LNCAP (cell line): ENCODE results near the gene CLEC5A.

ENCODE experiments used
- TF ChIP-seq, protein P1 (sequence below): fragments of 450-650 bp; IDR thresholded peaks from 2 replicates; pipeline ENCODE4 v1.5.1; 2017; ENCODE audit warnings: mild to moderate bottlenecking

CLEC5A gene

DNA sequence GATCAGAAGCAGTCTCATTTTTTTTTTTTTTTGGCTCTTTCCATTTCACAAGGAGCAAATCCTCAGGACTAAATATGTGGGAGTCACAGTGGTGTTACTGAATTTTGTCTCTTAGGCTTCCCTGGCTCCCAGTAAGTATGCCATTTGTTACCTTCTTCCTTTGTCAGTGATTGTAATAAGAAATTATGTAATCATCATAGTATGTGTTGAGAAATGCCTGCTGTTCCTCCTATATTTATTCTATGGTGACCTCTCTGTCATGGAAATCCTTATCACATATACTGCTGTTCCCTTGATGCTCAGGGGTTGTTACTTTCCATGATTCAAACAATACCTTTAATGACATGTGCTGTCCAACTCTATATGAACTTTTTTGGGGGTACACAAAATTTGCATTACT is 35.4 kb downstream of the CLEC5A start:
- TF ChIP-seq, protein P1, sequence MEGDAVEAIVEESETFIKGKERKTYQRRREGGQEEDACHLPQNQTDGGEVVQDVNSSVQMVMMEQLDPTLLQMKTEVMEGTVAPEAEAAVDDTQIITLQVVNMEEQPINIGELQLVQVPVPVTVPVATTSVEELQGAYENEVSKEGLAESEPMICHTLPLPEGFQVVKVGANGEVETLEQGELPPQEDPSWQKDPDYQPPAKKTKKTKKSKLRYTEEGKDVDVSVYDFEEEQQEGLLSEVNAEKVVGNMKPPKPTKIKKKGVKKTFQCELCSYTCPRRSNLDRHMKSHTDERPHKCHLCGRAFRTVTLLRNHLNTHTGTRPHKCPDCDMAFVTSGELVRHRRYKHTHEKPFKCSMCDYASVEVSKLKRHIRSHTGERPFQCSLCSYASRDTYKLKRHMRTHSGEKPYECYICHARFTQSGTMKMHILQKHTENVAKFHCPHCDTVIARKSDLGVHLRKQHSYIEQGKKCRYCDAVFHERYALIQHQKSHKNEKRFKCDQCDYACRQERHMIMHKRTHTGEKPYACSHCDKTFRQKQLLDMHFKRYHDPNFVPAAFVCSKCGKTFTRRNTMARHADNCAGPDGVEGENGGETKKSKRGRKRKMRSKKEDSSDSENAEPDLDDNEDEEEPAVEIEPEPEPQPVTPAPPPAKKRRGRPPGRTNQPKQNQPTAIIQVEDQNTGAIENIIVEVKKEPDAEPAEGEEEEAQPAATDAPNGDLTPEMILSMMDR: no peak

DNA sequence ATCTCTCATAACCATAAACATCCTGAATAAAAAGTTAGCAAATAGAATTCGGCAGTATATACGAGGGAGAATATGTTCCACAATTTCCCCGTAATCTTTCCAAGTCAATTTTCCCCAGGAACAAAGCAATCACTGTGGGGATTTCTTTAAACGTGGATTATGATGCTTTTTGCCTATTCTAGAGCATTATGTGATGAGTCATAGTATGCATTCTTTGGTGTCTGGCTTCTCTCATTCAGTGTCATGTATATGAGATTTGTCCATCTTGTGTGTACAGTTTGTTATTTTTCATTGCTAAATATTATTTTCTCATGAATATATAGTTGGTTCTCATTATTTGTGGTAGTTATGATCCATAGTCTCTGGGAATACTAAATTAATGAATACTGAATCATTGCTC is 40.5 kb downstream of the CLEC5A start:
- TF ChIP-seq, protein P1: no peak

DNA sequence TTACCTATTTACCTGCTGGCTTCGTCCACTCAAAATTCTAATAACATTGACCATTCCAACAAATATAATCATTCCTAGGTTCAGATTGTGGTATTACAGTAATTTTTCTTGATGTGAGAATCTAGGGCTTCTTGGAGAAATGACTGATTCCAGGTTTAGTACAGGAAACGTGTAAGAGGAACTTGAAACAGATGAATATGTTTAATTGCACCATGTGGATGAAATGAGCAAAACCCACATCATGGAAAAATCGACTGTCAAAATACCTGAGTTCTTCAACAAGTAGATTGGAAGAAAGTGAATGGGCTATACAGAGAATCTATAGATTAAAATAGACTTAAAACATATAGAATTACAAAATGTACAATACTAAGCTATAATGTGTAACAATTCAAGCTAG is 55.4 kb downstream of the CLEC5A start:
- TF ChIP-seq, protein P1: no peak

DNA sequence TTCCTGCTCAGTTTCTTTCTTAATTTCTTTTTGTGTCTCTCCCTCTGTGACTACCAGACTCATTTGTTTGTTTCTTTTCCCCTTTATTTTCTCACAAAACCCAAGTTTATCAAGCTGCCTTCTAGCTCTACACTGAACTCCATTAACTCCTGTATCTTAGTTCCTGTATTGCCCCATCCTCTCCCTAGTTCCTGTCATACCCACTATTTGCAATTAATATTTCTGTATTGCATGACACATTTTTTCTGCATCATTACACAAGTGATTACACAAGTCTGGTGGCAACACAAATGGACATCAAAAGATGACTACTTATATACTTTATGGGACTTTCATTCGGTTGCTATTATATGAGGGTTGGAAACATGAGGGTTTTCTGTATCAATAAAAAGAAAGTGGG is 57.5 kb downstream of the CLEC5A start:
- TF ChIP-seq, protein P1: no peak

DNA sequence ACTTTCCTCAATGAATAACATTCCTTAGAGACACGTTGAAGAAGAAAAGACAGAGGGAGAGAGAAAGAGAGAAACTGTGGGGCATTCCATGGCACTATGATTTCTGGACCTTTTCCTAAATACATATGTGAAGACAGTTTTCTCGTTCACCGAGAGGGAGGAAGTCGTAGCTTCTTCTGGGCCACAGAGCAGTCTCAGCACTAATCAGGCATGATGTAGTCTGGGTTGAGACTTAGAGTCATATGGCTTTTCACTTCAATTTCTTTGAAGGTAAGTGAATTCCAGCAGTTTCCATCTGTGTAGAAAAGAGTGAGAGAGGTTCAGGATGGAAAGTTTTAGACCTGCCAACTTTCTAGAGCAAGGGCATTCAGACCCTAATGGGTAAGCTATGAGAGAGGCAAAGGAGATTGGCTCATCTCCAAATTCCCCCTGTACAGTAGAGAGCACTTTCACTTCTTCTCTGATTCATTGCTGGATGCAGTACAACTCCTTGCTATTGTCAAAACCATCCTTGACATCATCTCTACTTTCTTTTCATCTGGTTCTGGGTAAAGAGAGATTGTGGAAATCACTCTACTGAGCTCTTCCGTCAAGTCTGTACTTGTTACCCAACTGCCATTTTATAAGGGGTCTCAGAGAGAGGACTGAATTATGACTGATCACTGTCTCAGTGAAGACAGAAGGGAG is 62.1 kb downstream of the CLEC5A start:
- TF ChIP-seq, protein P1: no peak

DNA sequence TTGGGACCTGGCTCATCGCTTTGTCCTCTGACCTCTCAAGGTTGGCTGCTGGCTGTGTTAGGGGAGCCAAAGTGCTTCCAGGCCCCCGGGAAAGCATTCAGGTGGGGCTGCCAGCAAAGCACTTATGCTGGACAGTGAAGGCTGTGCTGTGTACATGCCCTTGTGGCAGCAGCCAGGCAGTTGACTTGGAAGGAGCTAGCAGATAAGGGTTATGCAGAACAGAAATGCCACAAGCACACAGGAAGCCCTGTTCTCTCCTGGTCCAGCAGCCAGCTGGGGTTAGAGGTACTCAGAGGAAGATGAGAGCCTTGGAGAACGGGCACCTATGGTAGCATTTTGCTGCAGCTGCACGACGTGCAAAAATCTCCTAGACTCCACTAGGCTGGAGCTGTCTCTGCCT is 65.8 kb downstream of the CLEC5A start:
- TF ChIP-seq, protein P1: no peak

DNA sequence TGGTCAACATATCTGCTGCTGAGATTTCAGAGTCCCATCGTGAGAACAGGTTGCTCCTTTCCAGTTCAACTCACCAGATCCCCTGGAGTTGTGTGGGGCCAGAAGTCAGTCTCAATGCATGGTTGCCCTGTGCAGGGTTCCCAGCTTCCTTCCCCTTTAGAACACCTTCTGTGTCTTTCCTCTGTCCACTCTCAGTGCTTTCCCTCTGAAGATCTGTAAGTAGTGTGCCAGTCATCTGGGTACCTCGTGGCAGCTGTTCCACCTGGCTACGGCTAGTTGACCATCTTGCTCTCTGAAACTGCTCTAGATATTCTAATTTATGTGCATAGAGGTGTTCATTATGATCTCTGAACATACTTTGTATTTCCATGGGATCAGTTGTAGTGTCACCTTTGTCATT is 69.4 kb downstream of the CLEC5A start:
- TF ChIP-seq, protein P1: no peak
